ENCODE results near the gene FGFRL1.

GRCh38 chr4:1075809-1076699 lies 64.6 kb downstream of the FGFRL1 start:
- TF ChIP-seq CTCF (IDR thresholded peaks at IDR 0.05; ENCODE audit: low read length): no peak
- TF ChIP-seq EZH2 (IDR thresholded peaks at IDR 0.05; ENCODE audit: borderline replicate concordance, low read length): no peak

Data from OCI-LY1 (cell line).